HG03139 (cell line): ENCODE results near the gene BIRC3.
A peak's percentile ranks its signal among the peaks of the same experiment; 100 is the strongest.
"Not testable (repeated sequence)": the region's sequence is repeated elsewhere in the genome, so short reads cannot be mapped to it uniquely, and the experiment has no call there.

Experiments used
- ATAC-seq: cut with Tn5 transposase; IDR thresholded peaks from one replicate; pipeline ENCODE4 v1.9.1; 2021; ENCODE audit not compliant: unreplicated experiment

Gene BIRC3

DNA sequence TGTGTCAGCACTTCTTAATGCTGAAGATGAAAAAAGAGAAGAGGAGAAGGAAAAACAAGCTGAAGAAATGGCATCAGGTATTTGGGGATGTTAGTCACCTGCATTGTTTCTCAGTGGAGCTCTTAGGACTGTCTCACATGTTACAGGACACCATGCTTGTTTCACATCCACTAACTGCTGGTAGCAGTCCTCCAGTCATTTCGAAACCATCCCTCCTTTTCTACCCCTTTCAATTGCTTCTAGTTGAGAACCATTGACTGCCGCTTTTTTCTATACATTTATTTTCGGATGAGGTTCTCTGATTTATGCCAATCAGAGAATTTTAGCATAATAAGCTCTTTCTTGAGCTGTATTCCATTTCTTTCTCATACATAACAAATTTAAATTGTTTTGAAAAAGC lies 51.2 kb downstream of the BIRC3 start:
- ATAC-seq = peak; percentile 100

DNA sequence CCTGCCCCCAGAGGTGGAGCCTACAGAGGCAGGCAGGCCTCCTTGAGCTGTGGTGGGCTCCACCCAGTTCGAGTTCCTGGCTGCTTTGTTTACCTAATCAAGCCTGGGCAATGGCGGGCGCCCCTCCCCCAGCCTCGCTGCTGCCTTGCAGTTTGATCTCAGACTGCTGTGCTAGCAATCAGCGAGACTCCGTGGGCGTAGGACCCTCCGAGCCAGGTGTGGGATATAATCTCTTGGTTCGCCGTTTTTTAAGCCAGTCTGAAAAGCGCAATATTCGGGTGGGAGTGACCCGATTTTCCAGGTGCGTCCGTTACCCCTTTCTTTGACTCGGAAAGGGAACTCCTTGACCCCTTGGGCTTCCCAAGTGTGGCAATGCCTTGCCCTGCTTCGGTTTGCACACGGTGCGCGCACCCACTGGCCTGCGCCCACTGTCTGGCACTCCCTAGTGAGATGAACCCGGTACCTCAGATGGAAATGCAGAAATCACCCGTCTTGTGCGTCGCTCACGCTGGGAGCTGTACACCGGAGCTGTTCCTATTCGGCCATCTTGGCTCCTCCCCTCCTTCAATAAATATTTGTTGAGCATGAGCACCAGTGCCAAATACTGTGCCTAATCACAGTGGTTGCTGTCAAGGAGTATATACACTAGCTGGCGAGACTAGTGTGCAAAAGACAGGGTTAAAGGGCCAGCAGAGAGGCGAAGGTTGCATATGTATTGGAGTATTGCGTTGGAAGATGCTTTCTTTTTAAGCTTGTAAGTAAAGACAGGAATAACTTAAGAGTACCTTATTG lies 57.5 kb downstream of the BIRC3 start:
- not testable (repeated sequence) for ATAC-seq

DNA sequence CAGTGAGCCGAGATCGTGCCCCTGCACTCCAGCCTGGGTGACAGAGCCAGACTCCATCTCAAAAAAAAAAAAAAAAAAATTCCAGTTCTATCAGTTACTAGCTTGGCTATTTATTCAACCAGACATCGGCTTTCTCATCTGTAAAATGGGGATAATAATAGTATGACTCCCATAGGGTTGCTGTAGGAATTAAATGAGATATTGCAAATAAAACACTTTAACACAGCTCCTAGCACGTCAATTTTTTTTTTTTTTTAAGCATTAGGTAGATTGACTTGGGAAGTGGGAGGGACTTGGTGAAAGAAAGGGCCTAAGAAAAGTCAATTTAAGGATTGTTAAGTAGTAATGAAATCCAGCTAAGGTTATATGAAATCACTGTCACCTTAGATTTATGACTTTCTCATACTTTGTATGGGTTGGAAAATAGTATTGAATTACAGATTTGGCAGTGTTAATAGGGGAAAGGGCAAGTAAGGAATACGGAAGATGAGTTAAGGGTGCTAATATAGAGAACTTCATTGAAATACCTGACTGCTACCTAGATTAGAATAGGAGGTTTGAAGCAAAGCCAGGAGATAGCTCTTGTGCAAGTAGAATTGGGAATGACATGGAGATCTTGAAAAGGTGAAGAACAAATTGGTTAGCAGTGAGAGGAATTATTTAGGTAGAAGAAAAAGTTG lies 58.6 kb downstream of the BIRC3 start:
- no peak for ATAC-seq

DNA sequence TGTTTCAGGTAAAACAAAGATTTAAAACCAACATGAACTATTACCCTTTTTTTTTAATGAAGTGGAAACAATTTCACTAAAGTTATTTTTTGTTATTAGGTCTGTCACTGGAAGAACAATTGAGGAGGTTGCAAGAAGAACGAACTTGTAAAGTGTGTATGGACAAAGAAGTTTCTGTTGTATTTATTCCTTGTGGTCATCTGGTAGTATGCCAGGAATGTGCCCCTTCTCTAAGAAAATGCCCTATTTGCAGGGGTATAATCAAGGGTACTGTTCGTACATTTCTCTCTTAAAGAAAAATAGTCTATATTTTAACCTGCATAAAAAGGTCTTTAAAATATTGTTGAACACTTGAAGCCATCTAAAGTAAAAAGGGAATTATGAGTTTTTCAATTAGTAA lies 60.6 kb downstream of the BIRC3 start:
- no peak for ATAC-seq

DNA sequence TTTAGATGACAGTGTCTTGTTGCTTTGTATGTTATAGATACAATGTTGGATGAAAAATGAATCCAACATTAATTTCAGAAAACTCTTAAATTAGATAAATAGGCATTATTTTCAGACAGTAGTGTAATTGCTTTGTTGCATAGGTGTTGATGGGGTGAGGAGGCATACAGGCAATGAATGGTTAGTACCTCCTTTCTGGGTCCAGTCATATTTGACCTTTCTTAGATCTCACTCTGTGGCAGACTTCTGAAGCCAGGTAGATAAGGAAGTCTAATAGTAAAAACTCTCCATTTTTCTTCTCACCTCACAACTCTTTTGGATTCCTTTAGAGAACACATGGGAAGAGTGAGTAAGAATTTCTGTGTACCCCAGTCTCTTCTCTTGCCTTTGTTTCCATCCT lies 61.5 kb downstream of the BIRC3 start:
- ATAC-seq = no peak

DNA sequence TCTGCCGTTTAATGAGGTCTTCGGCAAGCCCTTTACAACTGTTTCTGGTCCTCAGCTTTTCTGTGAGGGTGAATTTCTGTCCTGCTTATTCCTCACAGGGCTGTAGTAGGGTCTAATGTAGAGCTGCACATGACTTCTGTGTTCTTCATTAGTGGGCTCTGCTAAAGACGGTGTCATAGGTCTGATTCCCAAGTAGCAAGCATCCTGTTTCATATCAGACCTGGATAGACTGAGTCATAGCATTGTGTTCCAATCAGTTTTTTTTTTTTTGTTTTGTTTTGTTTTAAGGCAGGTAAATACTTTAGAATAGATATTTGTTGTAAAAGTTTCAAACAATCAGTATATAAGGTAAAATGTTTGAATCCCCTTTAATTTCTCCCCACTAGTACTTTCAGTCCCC lies 65.1 kb downstream of the BIRC3 start:
- no peak for ATAC-seq

DNA sequence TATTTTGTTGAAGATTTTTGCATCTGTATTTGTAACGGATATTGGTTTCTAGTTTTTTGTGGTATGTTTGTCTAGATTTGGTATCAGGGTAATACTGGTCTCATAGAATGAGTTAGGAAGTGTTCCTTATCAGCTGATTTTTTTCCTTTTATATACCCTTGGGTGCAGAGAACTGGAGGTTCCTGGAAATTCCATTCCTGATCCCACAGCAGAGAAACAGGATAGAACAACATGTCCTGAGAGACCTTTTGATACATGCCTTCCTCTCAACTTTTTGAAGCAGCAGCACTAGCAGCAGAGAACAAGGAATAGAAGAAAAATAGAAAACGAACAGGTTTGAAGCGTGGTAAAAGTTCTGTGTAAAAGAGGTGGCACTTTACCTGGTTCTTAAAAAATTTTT lies 66.6 kb downstream of the BIRC3 start:
- no peak for ATAC-seq

DNA sequence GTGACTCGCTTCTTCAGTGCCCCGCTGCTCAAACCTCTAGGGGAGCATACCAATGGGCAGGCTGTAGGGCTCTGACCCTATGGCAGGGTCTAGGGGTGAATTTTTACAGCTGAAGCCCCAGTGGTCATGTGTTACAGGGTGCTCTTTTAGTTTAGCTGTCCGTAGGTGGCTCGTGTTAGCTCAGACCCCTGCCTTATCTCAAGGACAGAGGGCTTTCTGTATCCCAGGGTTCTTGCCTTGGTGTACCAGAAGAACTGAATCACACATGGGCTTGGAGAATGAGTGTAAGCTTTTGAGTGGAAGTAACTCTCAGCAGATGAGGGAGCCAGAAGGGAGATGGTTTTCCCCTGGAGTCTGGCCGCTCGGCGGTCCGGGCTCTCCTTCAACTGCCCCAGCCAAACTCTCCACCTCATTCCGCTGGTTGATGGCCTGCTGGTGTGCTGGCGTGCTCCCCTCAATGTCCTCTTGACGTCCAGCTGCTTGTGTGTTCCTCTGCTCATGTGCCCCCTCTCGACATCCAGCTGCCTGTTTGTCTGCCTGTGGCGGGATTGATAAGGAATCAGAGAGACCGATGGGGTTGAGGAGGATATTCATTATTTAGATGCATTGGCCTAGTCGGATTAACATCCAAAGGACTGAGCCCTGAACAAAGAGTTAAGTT lies 67.3 kb downstream of the BIRC3 start:
- ATAC-seq = no peak

DNA sequence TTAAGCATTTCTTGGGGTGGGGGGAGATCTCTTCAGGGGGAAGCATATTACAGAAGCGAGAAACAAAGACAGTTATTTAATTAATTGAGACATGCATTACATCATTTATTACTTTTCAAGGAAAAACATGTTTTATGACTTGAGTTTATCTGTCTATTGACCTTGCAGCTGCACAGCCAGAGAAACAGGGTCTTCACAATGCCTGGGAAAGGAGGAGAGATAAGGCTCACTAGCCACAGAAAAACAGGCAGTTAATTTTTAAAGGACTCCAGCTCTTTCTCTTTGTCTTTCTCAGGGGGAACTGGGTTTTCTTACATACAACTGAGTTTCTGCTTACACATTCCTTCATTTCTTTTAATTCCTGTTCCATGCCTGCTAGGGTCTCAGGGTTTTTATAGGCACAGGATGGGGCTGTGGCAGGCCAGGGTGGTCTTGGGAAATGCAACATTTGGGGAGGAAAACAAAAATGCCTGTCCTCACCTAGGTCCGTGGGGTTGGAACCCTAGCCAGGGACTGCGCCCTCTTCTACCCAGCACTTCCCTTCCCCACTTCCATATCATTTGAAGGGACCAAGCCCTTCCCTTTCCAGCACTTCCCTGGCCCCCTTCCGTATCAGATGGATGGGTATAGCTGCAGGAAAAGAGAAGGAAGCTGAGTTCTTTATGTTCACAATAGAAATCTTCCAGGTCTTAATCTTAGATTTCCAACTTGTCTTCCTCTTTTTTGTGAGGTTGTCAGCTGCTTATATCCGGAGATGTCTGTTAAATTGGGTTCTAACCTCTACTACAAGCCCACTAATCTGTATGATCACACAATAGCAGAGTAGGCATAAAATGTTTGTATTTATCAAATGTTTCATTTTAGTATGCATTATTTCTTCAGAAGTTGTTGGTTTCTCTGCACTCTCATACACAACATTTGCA lies 68.1 kb downstream of the BIRC3 start:
- ATAC-seq = no peak

DNA sequence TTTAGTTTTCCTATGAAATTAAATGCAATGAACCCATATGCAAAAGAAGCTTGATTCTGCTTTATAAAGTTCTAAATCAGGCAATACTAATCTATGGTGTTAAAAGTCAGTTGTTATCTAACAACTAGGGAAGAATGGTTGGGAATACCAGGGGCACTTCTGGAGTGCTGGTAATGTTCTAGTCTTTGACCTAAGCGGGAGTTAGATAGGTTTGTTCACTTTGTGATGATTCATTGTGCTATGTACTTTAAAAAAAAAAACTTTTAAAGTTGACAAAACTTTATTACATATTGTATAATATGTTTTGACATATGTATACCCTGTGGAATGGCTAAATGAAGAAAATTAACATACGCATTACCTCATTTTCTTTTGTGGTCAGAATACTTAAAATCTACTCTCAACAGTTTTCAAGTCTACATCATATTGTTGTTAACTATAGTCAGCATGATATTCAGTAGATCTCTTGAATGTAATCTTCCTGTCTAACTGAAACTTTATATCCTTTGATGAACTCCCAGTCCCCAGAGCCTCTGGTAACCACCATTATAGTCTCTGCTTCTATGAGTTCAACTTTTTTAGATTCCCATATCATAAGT lies 69.0 kb downstream of the BIRC3 start:
- no peak for ATAC-seq

DNA sequence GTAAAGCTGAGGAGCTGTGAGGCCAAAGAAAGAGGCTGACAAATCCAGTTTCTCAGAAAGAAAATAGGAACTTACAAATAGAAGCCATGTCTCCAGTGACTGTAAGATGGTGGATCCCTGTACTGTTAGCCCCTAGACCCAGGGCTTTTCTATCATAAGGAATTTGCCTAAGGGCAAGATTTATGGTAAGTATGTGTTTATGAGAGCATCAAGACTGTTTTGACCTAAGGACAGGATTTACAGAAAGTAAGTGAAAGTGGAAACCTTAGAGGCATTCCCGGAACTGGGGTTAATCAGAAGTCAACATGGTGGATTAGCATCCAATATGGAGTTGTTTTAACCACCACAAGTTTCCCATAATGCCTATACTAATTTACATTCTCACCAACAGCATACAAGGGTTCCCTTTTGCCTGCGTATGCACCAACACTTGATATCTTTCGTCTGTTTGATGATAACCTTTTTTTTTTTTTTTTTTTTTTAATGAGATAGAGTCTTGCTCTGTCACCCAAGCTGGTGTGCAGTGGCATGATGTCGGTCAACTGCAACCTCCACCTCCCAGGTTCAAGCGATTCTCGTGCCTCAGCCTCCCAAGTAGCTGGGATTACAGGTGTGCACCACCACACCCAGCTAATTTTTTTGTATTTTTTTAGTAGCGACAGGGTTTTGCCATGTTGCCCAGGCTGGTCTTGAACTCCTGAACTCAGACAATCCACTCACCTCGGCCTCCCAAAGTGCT lies 69.9 kb downstream of the BIRC3 start:
- ATAC-seq = no peak
